ENCODE data around the gene ST8SIA1.
"Not testable (repeated sequence)": the region's sequence is repeated elsewhere in the genome, so short reads cannot be mapped to it uniquely, and the experiment has no call there.

ST8SIA1 gene

GRCh38 chr12:22146686-22147085, 187.8 kb downstream of the ST8SIA1 start:
- not testable (repeated sequence) for H3K27me3 ChIP-seq (ENCODE audit: insufficient read depth, low read length); H3K4ac ChIP-seq (ENCODE audit: low read depth, low read length); H2AK5ac ChIP-seq (ENCODE audit: low read length); H3K9me3 ChIP-seq (ENCODE audit: insufficient read depth, low read depth, low read length); H2BK12ac ChIP-seq (ENCODE audit: low read length); H3K79me2 ChIP-seq (ENCODE audit: control insufficient read depth, insufficient read depth, low read length, poor library complexity); H3K14ac ChIP-seq (ENCODE audit: low read length); H3K4me1 ChIP-seq (ENCODE audit: control insufficient read depth in 1 of 2, insufficient read depth in 2 of 2, low read length in 2 of 2); H3K23ac ChIP-seq (ENCODE audit: low read length); H4K12ac ChIP-seq (ENCODE audit: low read depth, low read length); H2BK120ac ChIP-seq (ENCODE audit: insufficient read depth, low read length, poor library complexity); H2AFZ ChIP-seq (ENCODE audit: insufficient read depth, low read length, poor library complexity); H3K18ac ChIP-seq (ENCODE audit: low read length); H3K4me3 ChIP-seq (ENCODE audit: low read depth, low read length); H3K9ac ChIP-seq (ENCODE audit: low read length); H3K4me2 ChIP-seq (ENCODE audit: low read length); H4K91ac ChIP-seq (ENCODE audit: low read depth, low read length); H3K79me1 ChIP-seq (ENCODE audit: low read length); H3K36me3 ChIP-seq (ENCODE audit: control insufficient read depth in 1 of 2, insufficient read depth in 2 of 2, low read length in 2 of 2); H4K8ac ChIP-seq (ENCODE audit: low read depth, low read length); H3K27ac ChIP-seq (ENCODE audit: low read depth, low read length); H2BK5ac ChIP-seq (ENCODE audit: low read depth, low read length, poor library complexity); DNase-seq
- no CpG with 5 or more reads among the region's 4 CpGs for whole genome bisulfite sequencing (ENCODE audit: extremely low coverage, insufficient coverage, insufficient read length)

Data from trophoblast cell (in vitro differentiated cells and primary cell).